HAP-1 (cell line): ENCODE measurements around the gene CHST13.

Experiments
- DNase-seq, 2 experiments: peaks; one replicate each; pipeline ENCODE4 v3.0.0-alpha.2; 2016 to 2020; ENCODE audit warnings: low spot score in 2 of 2
- H3K27me3 ChIP-seq: fragments of 250-450 bp; sonication (Bioruptor Pico); 2 replicates; pipeline ENCODE4 v1.5.1; 2020; ENCODE audit warnings: low read depth, mild to moderate bottlenecking, moderate library complexity
- H3K36me3 ChIP-seq: fragments of 250-450 bp; sonication (Bioruptor Pico); replicated peaks from 2 replicates; pipeline ENCODE4 v1.5.1; 2020; ENCODE audit warnings: mild to moderate bottlenecking
- H3K4me1 ChIP-seq: fragments of 250-450 bp; sonication (Bioruptor Pico); 2 replicates; pipeline ENCODE4 v1.5.1; 2020; ENCODE audit warnings: mild to moderate bottlenecking
- H3K4me3 ChIP-seq: fragments of 250-450 bp; sonication (Bioruptor Pico); 2 replicates; pipeline ENCODE4 v1.5.1; 2020; ENCODE audit warnings: mild to moderate bottlenecking, moderate library complexity
- H3K9me3 ChIP-seq: fragments of 250-450 bp; sonication (Bioruptor Pico); 2 replicates; pipeline ENCODE4 v1.5.1; 2020; ENCODE audit warnings: mild to moderate bottlenecking, moderate library complexity
- in situ Hi-C: fragments of 300-500 bp; cut with MboI; formaldehyde crosslinking; loops from 3 replicates; pipeline ENCODE4 v1.14.3; 2020; ENCODE audit warnings: low sequenced_read_pairs, inconsistent platforms, mixed read lengths

The CHST13 gene

GRCh38 chr3:126550488-126551051 lies 26.6 kb downstream of the CHST13 start:
- DNase-seq, result no peak
- H3K36me3 ChIP-seq, result no peaks in the 10 kb centered on the region
- no peak overlapping the region for H3K4me3 ChIP-seq
- no peaks in the 10 kb centered on the region for H3K9me3 ChIP-seq
- in situ Hi-C loops, result no loop called here
- peaks cover 6% of the 10 kb centered on the region for H3K4me1 ChIP-seq
- no peaks in the 10 kb centered on the region for H3K27me3 ChIP-seq

DNA sequence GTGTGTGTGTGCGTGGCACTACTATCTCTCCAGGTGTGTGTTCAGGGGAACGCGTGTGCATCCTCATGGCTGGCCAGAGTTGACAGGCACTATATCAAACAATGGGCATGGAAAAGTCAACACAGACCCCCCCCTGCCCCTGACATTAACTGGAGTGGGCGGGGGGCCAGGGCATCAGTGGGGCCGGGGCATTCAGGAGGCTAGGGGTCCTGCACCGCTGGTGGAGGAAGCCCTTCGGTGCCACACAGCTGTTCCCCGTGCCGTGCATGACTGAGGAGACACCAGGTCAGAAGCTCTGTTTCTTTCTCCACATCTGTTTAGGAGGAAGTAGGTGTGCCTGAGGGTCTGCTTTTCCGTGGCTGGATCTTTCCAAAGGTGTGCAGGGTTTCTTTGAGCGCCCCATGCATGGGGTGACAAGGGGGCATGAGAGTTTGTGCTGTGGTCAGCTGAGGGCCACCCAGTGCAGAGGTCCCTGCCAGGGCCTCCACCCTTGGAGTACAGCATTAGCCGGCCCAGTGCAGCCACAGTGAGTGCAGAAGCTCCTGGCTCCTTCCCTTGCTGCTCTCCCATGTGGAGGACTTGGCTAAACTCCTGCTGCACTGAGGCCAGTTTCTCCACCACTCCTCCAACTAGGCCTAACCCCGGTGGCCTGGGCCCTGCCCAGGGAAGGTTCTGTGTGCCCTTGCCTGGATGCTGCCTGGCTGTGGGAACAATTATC lies 27.3 kb downstream of the CHST13 start:
- DNase-seq, result peak in 1 of 2 experiments; percentile 6
- H3K9me3 ChIP-seq, result no peaks in the 10 kb centered on the region
- H3K27me3 ChIP-seq, result no peaks in the 10 kb centered on the region
- H3K36me3 ChIP-seq, result no peaks in the 10 kb centered on the region
- in situ Hi-C loops, result no loop called here
- no peak overlapping the region for H3K4me3 ChIP-seq
- peaks cover 6% of the 10 kb centered on the region for H3K4me1 ChIP-seq

GRCh38 chr3:126551839-126552687 lies 28.1 kb downstream of the CHST13 start:
- no peaks in the 10 kb centered on the region for H3K27me3 ChIP-seq
- DNase-seq, result peak in 1 of 2 experiments; percentile 1
- peaks cover 6% of the 10 kb centered on the region for H3K4me1 ChIP-seq
- no peaks in the 10 kb centered on the region for H3K36me3 ChIP-seq
- H3K9me3 ChIP-seq, result no peaks in the 10 kb centered on the region
- in situ Hi-C loops, result no loop called here
- H3K4me3 ChIP-seq, result no peak overlapping the region

DNA sequence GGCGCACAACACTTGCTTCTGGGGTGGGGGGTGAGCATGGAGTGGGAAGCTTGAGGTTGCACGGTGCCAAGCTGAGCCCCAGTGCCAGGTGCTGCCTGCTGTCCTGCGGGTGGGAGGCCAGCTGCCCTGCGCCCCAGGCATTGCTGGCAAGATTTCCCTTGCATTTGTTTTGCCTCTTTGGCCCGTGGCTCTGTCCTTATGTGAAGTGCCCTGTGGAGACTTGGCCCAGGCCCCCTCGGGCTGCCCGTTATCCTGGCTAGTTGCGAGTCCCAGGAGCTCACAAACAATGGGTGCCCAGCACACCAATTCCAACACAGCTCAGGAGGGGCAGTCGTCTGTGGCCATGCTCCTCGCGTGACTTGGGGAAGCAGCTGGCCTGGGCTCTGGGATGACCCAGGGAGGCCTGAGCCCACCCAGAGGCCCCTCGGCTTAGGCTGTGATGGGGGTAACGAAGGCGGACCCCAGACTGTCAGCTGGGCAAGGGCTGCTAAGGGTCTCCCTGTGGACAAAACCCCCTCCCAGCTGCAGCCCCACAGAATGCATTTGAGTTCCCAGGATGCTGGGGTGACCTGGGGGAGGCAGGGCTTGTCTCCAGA lies 28.8 kb downstream of the CHST13 start:
- in situ Hi-C loops, result no loop called here
- peak in 1 of 2 experiments; percentile 4 for DNase-seq
- no peaks in the 10 kb centered on the region for H3K27me3 ChIP-seq
- H3K4me3 ChIP-seq, result no peak overlapping the region
- H3K4me1 ChIP-seq, result peaks cover 6% of the 10 kb centered on the region
- H3K36me3 ChIP-seq, result no peaks in the 10 kb centered on the region
- no peaks in the 10 kb centered on the region for H3K9me3 ChIP-seq

- H3K4me1 ChIP-seq, result peaks cover 6% of the 10 kb centered on the region
- no peaks in the 10 kb centered on the region for H3K36me3 ChIP-seq
- H3K4me3 ChIP-seq, result no peak overlapping the region
- no peaks in the 10 kb centered on the region for H3K27me3 ChIP-seq
- in situ Hi-C loops, result no loop called here
- no peaks in the 10 kb centered on the region for H3K9me3 ChIP-seq
- peak; percentile 8 to 22 for DNase-seq
These were observed 29.5 kb downstream of the CHST13 start for GRCh38 chr3:126553284-126554084.

GRCh38 chr3:126554560-126555525 lies 30.9 kb downstream of the CHST13 start:
- H3K36me3 ChIP-seq, result no peaks in the 10 kb centered on the region
- no peaks in the 10 kb centered on the region for H3K9me3 ChIP-seq
- H3K4me3 ChIP-seq, result no peak overlapping the region
- peak in 1 of 2 experiments; percentile 2 for DNase-seq
- in situ Hi-C loops, result no loop called here
- H3K4me1 ChIP-seq, result peaks cover 6% of the 10 kb centered on the region
- H3K27me3 ChIP-seq, result no peaks in the 10 kb centered on the region

DNA sequence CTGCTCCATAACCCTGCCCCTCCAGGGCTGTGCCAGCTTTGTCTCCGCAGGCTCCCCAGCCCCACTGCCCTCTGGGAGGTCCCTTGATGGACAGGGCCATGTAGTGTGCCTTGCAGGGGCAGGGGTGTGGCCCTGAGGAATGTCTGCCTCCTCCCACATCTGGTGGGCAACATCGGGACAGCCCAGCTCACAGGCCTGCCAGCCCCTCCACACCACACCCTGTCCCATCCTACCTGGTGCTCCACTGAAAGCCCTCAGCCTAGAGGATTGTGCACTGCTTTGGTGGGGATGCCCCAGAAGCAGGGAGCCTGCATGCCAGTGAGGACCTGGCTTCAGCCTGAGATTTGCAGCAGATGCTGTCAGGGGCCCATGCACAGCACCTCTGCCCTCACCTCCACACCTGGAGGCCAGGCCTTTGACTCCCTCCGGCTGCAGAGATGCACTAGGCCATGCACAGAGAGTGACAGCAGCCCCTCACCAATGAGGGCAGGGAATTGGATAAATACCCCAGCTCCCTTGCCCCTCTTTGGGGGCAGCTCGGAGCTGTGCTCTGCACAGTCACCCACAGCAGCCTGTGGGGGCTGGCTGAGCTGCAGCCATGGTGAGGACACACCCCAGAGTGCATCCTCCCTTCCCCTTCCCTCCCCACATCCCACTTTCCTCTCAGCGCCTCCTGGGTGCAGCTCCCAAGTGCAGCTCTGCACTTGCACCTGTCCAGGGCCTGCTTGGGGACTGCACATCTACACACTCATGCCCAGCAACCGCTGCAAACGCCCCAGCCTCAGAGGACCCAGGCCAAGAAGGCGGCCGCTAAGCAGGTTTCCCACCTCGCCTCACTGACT lies 32.1 kb downstream of the CHST13 start:
- Histone ChIP-seq H3K4me3 (no peak overlapping the region), H3K27me3 (no peaks in the 10 kb centered on the region), H3K4me1 (peaks cover 6% of the 10 kb centered on the region), H3K36me3 (no peaks in the 10 kb centered on the region), H3K9me3 (no peaks in the 10 kb centered on the region)
- in situ Hi-C loops, result no loop called here
- no peak for DNase-seq

DNA sequence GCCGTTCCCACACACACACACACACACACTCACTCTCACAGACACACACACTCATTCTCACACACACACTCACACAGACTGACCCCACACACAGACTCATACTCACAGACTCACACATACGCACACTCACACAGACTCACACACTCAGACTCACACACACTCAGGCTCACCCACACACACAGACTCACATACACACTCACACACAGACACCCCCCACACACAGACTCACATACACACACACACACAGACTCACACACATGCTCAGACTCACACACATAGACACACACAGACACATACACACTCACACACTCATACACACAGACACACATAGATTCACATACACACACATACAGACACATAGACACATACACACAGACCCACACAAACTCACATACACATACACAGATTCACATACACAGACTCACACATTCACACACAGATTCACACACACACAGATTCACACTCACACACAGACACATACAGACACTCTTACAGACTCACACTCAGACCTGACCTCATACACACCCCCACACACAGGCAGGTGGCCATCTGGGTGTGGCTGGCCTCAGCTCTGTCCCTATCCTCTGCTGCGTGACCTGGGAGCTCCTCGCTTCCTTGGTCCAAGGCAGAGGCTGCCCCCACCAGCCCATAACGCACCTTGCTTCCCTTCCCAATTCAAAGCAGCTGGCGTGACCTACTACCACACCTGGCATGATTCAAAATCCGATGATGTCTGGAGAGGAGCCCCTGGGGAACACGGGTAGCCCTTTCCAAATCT lies 32.9 kb downstream of the CHST13 start:
- in situ Hi-C loops, result no loop called here
- DNase-seq, result peak in 1 of 2 experiments; percentile 3
- H3K27me3 ChIP-seq, result no peaks in the 10 kb centered on the region
- H3K9me3 ChIP-seq, result no peaks in the 10 kb centered on the region
- no peak overlapping the region for H3K4me3 ChIP-seq
- peaks cover 6% of the 10 kb centered on the region for H3K4me1 ChIP-seq
- H3K36me3 ChIP-seq, result no peaks in the 10 kb centered on the region

GRCh38 chr3:126557415-126557745 lies 33.4 kb downstream of the CHST13 start:
- H3K9me3 ChIP-seq, result no peaks in the 10 kb centered on the region
- no peaks in the 10 kb centered on the region for H3K36me3 ChIP-seq
- no peak overlapping the region for H3K4me3 ChIP-seq
- peaks cover 6% of the 10 kb centered on the region for H3K4me1 ChIP-seq
- H3K27me3 ChIP-seq, result no peaks in the 10 kb centered on the region
- peak in 1 of 2 experiments; percentile 6 for DNase-seq
- in situ Hi-C loops, result no loop called here

GRCh38 chr3:126557761-126558160 lies 33.8 kb downstream of the CHST13 start:
- Histone ChIP-seq H3K4me3 (no peak overlapping the region), H3K27me3 (no peaks in the 10 kb centered on the region), H3K9me3 (no peaks in the 10 kb centered on the region), H3K36me3 (no peaks in the 10 kb centered on the region), H3K4me1 (peaks cover 6% of the 10 kb centered on the region)
- in situ Hi-C loops, result no loop called here
- no peak for DNase-seq

DNA sequence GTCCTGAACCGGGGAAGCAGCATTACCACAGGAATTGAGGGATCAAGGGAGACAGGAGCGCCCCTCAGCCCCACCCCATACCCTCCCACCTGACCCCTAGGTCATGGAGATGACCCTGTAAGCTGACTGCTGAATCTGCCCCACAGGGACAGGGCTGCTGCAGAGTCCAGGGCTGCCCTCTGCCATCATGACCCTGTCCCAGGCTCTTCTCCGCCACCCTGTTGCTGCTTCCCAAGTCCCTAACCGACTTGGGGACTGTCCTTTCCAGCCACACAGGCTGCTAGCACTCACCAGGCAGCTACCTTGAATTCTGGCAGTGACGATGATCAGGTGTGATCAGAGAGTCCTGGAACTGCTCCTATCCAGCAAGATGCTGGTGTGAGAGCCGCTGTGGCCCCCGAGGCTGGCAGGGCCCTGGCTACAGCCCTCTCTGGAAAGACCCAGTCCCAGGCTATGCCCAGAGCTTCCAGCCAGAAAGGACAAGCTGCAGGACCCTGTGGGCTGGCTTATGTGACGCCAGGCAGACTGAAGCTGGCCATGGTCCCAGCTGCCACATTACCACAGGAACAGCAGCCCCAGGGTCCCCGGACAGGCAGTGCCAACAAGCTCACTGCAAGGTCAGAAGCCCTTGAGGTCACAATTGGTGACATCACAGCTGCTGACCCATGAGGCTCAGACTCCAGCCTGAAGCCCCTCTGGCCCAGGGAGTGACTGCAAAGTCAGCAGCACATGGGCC lies 34.5 kb downstream of the CHST13 start, which contains the start of gene C3orf22:
Gene C3orf22 (minus strand): TSS at position 597 of the 736 bp plus-strand sequence. CDS start 5,542 bp downstream, outside the sequence.
- H3K9me3 ChIP-seq, result 0 out of 2 replicates have a peak, but pooled peaks cover 2% of the 10 kb centered on the region
- no peaks in the 10 kb centered on the region for H3K27me3 ChIP-seq
- no peaks in the 10 kb centered on the region for H3K36me3 ChIP-seq
- H3K4me3 ChIP-seq, result no peak within 1 kb of the TSS
- peaks cover 5% of the 10 kb centered on the region for H3K4me1 ChIP-seq
- in situ Hi-C loops, result no loop called here
- DNase-seq, result peak in 1 of 2 experiments; percentile 3
